BJ (cell line): ENCODE data around the gene CTRB2. TPM values are rescaled to one million over a fixed set of nuclear protein-coding genes. Genes with fewer than 3 reads are reported as not detected.
A peak's percentile ranks its signal among the peaks of the same experiment; 100 is the strongest.
"Not testable (repeated sequence)": the region's sequence is repeated elsewhere in the genome, so short reads cannot be mapped to it uniquely, and the experiment has no call there.

ENCODE experiments used
- CTCF ChIA-PET: fragments of 350-600 bp; formaldehyde crosslinking; extraction: SDS; loops from one replicate; lab custom pipeline; 2021; ENCODE audit warnings: antibody characterized with exemption, inconsistent platforms; lab: Yijun Ruan, JAX
- POLR2A ChIA-PET: fragments of 300-600 bp; sonication (Branson Sonifier 250); formaldehyde crosslinking; extraction: SDS; loops from one replicate; lab custom pipeline; 2021; ENCODE audit warnings: antibody characterized with exemption; lab: Charles Lee
- DNase-seq: peaks from one replicate; pipeline ENCODE4 v3.0.0-alpha.2; 2011; ENCODE audit warnings: low read depth
- H3K27me3 ChIP-seq: 2 replicates; pipeline ENCODE4 v1.6.0; 2011; ENCODE audit warnings: low read length; ENCODE audit not compliant: control insufficient read depth, insufficient read depth
- H3K36me3 ChIP-seq: 2 replicates; pipeline ENCODE4 v1.5.1; 2011; ENCODE audit warnings: low read length; ENCODE audit not compliant: control insufficient read depth, insufficient read depth
- H3K4me3 ChIP-seq: 2 replicates; pipeline ENCODE4 v1.5.1; 2011; ENCODE audit warnings: low read depth, mild to moderate bottlenecking, control low read depth, low read length
- CTCF ChIP-seq: IDR thresholded peaks from 2 replicates; pipeline ENCODE4 v1.5.1; 2011; ENCODE audit warnings: low read depth, mild to moderate bottlenecking, control low read depth, inconsistent platforms, low read length, moderate library complexity; ENCODE audit not compliant: insufficient read depth
- polyA plus RNA-seq: library from polyadenylated mRNA; depleted of rRNA; stranded (reverse); fragments of >200 nt; gene quantifications from 2 replicates; pipeline ENCODE4 v1.2.3, GENCODE V29; 2011

Gene CTRB2
- polyA plus RNA-seq, 1 experiment: not detected

GRCh38 chr16:75241412-75241811 is 34.5 kb upstream of the CTRB2 start:
- CTCF ChIA-PET: no interaction called here
- TF ChIP-seq CTCF: no peak
- Histone ChIP-seq H3K4me3 (no peak overlapping the region), H3K36me3 (peaks cover 50% of the 10 kb centered on the region), H3K27me3 (no peaks in the 10 kb centered on the region)
- DNase-seq: no peak
- POLR2A ChIA-PET: no interaction called here

GRCh38 chr16:75240633-75241032 is 33.7 kb upstream of the CTRB2 start:
- H3K27me3 ChIP-seq, POLR2A ChIA-PET, H3K4me3 ChIP-seq, CTCF ChIA-PET, DNase-seq: not testable (repeated sequence)
- H3K36me3 ChIP-seq: peaks cover 57% of the 10 kb centered on the region

- no peak for DNase-seq
- CTCF ChIA-PET: interaction anchor here (1.1 to 1.2 kb wide), 2 partner anchors 8 to 41 kb away, joined by 4 read pairs; no protein-coding TSS in a partner anchor
- H3K27me3 ChIP-seq: no peaks in the 10 kb centered on the region
- no peak for TF ChIP-seq CTCF
- POLR2A ChIA-PET: no interaction called here
- no peak overlapping the region for H3K4me3 ChIP-seq
- peaks cover 66% of the 10 kb centered on the region for H3K36me3 ChIP-seq
These were observed 32.7 kb upstream of the CTRB2 start for GRCh38 chr16:75239542-75240122.

- CTCF ChIA-PET: interaction anchor here (1.1 to 1.2 kb wide), 2 partner anchors 9 to 40 kb away, joined by 4 read pairs; no protein-coding TSS in a partner anchor
- no peak for DNase-seq
These were observed 32.0 kb upstream of the CTRB2 start for GRCh38 chr16:75238853-75239541.

GRCh38 chr16:75238132-75238852 is 31.3 kb upstream of the CTRB2 start:
- ChIA-PET POLR2A (interaction anchor here (0.6 kb wide), 1 partner anchor 88 kb away, joined by 3 read pairs; no protein-coding TSS in a partner anchor), CTCF (interaction anchor here (0.8 to 1.2 kb wide), 5 partner anchors 10 to 151 kb away, joined by 3 to 4 read pairs (median 3); no protein-coding TSS in a partner anchor)
- Histone ChIP-seq H3K27me3 (no peaks in the 10 kb centered on the region), H3K36me3 (peaks cover 76% of the 10 kb centered on the region), H3K4me3 (peak overlapping the region; percentile 14; the same call in 1 of the 2 replicates)
- no peak for DNase-seq
- TF ChIP-seq CTCF: no peak

More at GRCh38 chr16:75238853-75239541, 32.0 kb upstream of the CTRB2 start:
- H3K4me3 ChIP-seq: no peak overlapping the region
- TF ChIP-seq CTCF: peak; percentile 40; the same call in 1 of the 2 replicates
- H3K27me3 ChIP-seq: no peaks in the 10 kb centered on the region
- POLR2A ChIA-PET: interaction anchor here (0.6 kb wide), 1 partner anchor 87 kb away, joined by 3 read pairs; no protein-coding TSS in a partner anchor
- peaks cover 70% of the 10 kb centered on the region for H3K36me3 ChIP-seq
